HG03039 (cell line): ENCODE measurements around the gene MIEF2.
"Not testable (repeated sequence)": the region's sequence is repeated elsewhere in the genome, so short reads cannot be mapped to it uniquely, and the experiment has no call there.

Experiments
- ATAC-seq: cut with Tn5 transposase; IDR thresholded peaks from one replicate; pipeline ENCODE4 v1.9.1; 2021; ENCODE audit warnings: mild to moderate bottlenecking, moderate library complexity; ENCODE audit not compliant: unreplicated experiment

The MIEF2 gene

GRCh38 chr17:18285296-18285695, 24.8 kb downstream of the MIEF2 start:
- no peak for ATAC-seq

GRCh38 chr17:18291718-18292540, 31.5 kb downstream of the MIEF2 start:
- ATAC-seq = no peak

GRCh38 chr17:18298061-18298460, 37.6 kb downstream of the MIEF2 start:
- not testable (repeated sequence) for ATAC-seq

- no peak for ATAC-seq
These were observed 40.4 kb downstream of the MIEF2 start for GRCh38 chr17:18300725-18301480.

GRCh38 chr17:18303206-18303605, 42.7 kb downstream of the MIEF2 start:
- ATAC-seq = not testable (repeated sequence)

- no peak for ATAC-seq
These were observed 48.7 kb downstream of the MIEF2 start for GRCh38 chr17:18309202-18309601.

- ATAC-seq = no peak
These were observed 53.7 kb downstream of the MIEF2 start for GRCh38 chr17:18314059-18314730.

GRCh38 chr17:18314731-18315561, 54.5 kb downstream of the MIEF2 start, which contains the start of the genes SMCR8 and TOP3A:
TSS of gene SMCR8 (plus strand) at chr17:18315293. CDS start at chr17:18315790, 497 bp downstream.
TSS of gene TOP3A (minus strand) at chr17:18314994. CDS start at chr17:18314778, 216 bp downstream.
- ATAC-seq = peak; percentile 85

GRCh38 chr17:18315562-18315922, 55.1 kb downstream of the MIEF2 start:
- no peak for ATAC-seq

- ATAC-seq = no peak
These were observed 55.5 kb downstream of the MIEF2 start for GRCh38 chr17:18315961-18316360.
